ENCODE results near the gene GFER. TPM values are rescaled to one million over a fixed set of nuclear protein-coding genes. Genes with fewer than 3 reads are reported as not detected.

Gene GFER
- total RNA-seq, 1 experiment from 2014 or later: 51.7 TPM

DNA sequence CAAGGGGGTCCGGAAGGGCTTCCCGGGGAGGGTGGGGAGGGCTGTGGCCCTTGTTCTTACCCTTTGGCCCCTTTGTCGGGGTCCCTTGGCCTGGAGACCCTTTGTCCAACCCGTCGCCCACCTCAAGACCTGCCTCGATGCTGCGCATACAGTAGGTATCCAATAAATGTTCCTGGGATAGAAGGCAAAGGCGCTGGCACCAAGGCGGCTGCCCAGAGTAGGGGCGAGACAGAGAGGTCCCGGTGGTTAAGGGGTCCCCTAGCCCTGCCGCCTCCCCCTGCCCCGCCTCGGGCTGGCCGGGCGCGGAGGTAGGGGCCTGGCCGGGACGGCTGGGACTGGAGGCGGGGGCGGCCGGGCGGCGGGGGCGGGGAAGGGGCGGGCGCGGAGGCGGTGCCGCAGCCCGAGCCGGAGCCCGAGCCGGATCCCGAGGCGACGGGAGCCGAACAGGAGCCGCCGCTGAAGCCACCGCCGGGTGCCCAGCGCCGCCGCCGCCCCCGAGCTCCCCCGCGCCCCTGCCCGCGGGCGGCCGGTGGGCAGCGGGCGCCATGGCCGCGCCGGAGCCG lies 42.5 kb downstream of the GFER start, which contains the start of gene NHERF2:
Gene NHERF2 (plus strand): TSS at position 442 of the 563 bp plus-strand sequence. CDS start 104 bp downstream, at position 546.
- DNase-seq (ENCODE audit: low spot score): no peak

DNA sequence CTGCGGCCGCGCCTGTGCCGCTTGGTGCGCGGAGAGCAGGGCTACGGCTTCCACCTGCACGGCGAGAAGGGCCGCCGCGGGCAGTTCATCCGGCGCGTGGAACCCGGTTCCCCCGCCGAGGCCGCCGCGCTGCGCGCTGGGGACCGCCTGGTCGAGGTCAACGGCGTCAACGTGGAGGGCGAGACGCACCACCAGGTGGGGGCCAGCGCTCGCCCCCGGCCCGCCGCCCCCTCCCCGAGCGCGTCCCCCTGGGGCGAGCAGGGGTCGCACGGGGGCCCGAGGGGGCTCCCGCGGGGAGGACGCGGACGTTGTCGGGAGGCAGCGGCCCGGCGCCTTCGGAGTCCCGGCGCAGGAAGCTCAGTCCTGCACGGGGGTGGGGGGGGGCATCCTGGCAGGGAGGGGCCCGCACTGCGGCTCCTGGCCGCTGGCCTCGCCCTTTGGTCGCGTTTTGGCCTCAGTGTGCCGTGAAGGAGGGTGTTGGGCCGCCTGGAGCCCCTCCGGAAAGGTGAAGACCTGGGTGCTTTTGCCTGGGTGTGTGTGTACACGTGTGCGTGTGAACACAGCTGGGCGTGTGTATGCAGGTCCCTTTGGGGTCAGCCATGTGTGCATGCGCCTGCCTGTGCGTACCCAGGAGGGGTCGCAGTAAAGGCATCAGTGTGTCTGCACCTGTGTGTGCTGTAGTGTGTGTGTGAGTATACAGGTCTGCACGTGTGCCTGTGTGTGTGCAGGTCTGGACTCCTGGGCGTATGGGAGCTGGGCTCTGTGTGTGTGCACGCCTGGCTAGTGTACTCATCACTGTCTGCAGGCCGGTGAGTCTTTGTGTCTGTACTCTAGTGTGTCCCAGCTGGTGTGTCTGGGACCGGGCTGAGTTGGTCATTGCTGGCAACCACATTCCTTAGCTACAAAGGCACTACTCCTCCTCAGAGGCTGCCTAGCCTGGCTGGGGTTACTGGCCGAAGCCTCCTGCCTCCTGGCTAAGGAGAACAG lies 43.3 kb downstream of the GFER start:
- peak; percentile 56 for DNase-seq (ENCODE audit: low spot score)

DNA sequence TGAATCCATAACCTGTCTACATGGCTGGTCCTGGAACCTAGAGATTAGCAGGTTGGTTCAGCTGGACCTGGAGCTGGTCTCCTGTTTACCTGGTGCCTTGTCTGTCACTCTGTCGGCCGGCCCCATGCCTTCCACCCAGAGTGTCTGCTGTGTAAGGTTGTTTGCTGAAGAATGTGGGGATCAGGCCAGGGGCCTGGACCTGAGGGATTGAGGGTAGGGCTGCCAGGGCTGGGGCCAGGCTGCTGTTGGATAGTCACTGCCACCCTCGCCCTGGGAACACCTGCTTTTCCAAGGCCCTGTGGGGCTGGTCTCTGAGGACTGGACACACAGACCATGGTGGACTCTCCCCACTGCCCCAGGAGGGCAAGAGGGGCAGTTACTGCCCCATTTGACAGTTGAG lies 44.2 kb downstream of the GFER start:
- DNase-seq (ENCODE audit: low spot score): no peak

DNA sequence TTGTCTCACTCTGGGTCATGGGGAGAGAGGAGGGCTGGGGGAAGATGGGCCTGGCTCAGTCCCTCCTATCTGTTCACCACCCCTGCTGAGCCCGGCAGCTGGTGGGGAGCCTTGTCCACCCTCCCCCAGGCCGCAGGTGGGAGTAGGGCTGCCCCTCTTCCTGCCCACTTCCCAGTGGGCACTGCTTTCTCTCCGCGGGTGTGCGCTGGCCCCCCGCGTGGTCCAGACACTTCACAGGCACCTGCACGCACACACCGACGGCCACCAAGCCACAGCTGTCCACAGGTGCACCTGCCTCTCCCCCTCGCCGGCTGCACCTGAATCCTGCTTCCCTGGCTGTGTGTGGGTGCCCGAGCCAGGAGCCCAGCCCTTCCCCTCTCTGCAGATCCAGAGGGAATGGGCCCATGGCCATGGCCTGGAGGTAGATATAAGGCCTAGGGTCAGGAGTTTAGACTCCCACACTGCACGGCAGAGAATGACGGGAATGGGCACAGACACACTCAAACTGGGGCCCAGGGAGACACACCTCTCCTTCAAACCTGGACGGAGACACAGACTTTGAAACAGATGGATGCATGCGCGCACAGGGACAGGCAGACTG lies 44.7 kb downstream of the GFER start:
- no peak for DNase-seq (ENCODE audit: low spot score)

DNA sequence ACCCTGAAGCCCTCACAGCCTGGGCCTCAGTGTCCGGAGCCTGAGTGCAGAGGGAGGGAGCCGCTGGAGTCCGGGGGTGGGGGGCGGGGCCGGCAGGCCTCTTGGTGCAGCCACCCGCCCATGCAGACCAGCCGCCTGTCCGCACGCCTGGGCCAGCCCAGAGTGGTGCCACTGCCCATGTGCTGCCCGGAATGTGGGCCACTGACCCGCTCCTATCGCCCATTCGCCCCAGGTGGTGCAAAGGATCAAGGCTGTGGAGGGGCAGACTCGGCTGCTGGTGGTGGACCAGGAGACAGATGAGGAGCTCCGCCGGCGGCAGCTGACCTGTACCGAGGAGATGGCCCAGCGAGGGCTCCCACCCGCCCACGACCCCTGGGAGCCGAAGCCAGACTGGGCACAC lies 45.4 kb downstream of the GFER start:
- DNase-seq (ENCODE audit: low spot score): no peak

DNA sequence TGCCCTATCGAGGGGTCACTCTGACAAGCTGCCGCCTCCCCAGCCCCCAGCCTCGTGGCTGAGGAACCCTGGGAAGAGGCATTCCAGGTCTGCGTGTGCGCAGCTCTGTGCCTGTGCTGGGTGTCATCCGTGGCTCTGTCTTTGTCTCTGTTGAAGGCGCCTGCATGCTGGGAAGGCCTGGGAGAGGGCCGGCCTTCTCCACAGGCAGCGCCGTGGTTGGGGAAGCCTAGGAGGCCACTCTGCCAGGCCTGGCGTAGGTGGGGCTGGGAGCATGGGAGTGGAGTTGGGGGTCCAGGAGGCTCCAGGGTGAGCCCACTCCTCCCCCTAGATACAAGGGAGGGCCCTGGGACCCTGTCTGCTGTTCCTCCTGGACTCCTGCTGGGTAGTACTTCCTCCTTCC lies 46.0 kb downstream of the GFER start:
- no peak for DNase-seq (ENCODE audit: low spot score)

DNA sequence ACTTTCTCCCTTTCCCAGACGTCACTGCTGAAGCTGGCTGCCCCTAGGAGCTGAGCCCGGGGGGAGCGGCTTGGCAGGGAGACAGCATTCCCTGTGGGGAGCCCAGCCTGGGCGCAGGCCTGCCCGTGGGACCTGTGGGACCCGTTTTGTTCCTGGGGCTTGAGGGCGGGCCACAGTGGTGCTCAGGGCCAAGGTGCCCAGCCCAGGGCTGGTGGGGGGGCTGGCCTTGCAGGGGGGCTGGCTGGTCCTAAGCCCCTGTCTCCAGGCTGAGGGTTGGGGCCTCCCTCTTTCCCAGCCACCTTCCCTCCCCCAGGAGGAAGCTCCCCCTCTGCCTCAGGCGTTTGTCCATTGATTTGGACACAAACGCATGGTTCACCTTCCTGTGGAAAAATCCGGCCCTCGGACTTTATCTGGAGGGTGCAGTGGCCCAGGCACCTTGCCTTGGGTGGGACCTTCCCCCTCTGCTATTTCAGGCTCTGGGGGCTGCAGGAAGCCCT lies 47.1 kb downstream of the GFER start:
- no peak for DNase-seq (ENCODE audit: low spot score)

DNA sequence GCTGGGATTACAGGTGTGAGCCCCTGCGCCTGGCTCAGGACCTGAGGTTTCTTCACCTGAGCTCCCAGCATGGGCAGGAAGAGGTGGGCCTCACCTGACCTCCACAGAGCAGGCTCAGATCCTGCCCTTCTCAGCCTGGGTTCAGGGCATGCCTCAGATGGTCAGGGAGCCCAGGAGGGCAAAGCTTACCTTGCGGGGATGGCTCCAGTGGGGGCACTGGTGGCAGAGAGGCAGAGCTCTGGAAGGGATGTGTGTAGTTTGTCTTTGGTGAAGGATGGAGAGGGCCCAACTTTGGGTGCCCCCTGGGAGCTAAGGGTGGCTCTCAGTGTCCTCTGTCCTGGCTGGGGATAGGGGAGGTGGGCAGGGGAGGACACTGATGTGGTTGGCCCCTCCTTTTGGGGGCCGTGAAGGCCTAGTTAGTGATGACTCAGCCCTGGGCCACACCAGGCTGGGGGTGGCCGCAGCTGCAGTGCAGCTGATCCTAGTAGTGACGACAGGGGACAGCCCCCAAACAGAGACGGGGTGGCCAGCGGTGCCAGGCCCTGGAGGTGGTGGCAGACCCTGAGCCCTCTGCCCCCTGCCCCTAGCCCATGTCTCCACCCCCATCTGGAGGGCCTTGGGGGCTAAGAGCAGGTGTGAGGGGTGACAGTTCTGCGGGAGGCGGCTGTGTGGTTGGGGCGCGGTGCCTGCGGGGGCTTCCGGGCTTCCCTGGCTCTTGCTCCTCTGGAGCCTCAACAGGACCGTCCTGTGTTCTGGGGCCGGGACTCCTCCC lies 48.5 kb downstream of the GFER start:
- DNase-seq (ENCODE audit: low spot score): no peak

DNA sequence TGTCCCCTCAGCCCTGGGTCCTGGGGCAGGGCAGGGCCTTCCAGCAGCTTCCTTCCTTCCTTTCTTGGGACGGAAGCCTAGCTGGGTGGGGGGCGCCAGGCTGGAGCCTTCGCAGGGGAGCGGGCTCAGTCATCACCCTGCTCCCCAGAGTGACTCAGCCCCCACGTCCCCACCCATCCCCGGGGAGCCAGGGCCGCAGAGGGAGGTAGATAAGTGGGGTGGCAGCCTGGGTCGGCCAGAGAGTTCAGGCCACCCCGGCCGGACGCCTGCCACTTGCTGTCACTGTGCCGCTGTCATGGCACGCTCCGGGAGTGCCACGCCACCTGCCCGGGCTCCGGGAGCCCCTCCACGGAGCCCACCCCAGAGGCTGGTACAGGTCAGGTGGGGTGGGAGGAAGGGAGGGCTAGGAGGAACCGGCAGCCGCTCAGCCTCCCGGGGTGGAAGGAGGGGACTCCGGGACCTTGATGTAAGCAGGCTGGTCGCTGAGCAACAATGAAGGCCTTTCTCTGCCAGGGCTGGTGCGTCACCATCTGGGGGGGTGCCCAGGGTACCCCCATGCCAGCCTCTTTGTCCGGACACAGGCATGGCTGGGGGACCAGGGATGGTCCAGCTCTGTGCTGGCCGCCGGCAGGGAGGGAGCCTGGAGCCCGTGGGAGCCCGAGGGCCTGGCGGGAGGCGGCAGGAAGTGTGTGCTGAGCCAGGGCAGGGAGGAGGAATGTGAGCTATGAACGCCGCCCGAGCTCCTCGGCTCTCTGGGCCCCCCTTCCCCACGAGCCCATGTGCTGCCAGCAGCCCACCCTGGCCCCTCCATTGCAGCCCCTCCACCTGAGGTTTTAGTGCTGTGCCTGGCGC lies 49.3 kb downstream of the GFER start:
- peak; percentile 69 for DNase-seq (ENCODE audit: low spot score)

DNA sequence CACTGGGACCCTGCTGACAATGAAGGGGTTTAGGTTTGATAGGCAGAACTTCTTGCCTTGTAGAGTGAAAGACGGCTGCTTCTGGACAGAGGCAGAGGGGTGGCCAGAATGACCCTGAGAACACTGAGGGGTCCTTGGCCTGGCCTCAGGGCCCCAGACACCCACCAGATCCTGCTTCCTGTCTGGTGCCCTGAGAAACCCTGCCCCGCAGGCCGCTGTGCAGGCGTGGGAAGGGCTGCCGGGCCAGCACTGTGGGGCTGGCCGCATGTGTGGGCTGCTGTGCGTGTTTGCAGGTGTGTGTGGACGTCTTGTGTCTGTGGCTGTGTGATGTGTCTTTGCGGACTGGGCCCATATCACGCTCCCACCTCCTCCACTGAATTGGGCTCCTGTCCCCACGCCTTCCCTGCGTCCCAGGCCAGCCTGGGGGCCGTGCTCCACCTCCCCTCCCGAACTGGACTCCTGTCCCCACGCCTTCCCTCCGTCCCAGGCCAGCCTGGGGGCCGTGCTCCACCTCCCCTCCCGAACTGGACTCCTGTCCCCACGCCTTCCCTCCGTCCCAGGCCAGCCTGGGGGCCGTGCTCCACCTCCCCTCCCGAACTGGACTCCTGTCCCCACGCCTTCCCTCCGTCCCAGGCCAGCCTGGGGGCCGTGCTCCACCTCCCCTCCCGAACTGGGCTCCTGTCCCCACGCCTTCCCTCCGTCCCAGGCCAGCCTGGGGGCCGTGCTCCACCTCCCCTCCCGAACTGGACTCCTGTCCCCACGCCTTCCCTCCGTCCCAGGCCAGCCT lies 50.1 kb downstream of the GFER start:
- peak; percentile 48 for DNase-seq (ENCODE audit: low spot score)

DNA sequence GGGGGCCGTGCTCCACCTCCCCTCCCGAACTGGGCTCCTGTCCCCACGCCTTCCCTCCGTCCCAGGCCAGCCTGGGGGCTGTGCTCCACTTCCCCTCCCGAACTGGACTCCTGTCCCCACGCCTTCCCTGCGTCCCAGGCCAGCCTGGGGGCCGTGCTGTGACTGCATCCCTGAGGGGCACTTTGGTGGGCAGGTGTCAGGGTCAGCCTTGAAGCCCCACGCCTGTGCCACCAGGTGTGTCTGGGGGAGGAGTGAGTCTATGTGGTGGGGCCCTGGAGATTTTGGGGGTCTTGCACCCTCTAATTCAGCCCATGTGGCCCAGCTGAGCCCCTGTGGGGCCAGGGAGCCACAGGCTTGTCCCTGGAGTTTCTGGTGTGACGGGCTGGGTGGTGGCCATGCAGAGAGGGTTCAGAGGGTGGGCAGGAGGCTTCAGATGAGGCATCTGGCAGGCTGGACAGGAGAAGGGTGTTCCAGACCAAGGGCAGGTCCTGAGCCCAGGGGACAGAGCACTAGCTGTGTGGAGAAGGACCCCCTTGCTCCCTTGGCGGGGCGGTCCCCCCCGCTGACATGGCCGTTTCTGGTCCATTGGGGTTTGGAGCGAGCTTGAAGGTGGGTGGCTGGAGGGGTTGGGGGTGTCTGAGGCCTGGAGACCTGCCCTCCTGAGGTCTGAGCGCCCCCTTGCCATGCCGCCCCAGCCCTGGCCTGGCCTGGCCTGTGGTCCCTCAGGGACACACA lies 50.9 kb downstream of the GFER start:
- DNase-seq (ENCODE audit: low spot score): peak; percentile 32

DNA sequence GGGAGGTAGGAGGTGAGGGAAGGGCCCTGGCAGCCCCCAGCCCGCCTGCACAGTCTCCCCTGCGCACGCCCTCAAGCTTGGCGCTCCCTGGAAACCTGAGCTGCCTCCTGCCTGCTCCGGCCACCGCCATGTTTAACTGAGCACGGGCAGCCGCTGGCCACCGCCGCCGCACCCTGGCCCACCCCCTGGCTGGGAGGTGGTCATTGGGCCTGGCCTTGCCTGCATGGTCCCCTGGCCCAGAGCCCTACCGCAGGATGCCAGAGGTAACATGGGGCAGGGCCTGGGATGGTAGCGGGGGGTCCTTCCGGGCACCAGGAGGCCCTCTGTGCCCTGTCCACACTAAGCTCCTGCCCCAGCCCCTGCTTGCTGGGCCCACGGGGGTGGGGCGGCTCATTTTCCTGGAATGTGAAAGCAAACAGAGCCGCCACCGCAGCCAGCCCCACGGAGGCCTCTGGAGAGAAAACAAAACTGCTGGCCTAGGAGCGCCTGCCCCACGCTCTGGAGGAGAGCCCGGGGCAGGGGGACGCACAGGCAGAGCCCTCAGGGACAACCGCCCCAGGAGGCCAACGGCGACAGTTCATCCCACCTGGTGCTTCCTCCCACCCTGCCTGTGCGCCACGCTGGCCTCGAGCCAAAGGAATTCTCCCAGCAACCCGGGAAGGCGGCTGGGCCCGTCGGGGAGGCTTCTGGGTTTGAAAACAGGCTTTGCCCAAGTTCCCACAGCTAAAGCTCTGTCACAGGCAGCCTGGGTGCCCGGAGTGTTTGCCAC lies 51.6 kb downstream of the GFER start:
- peak; percentile 82 for DNase-seq (ENCODE audit: low spot score)

DNA sequence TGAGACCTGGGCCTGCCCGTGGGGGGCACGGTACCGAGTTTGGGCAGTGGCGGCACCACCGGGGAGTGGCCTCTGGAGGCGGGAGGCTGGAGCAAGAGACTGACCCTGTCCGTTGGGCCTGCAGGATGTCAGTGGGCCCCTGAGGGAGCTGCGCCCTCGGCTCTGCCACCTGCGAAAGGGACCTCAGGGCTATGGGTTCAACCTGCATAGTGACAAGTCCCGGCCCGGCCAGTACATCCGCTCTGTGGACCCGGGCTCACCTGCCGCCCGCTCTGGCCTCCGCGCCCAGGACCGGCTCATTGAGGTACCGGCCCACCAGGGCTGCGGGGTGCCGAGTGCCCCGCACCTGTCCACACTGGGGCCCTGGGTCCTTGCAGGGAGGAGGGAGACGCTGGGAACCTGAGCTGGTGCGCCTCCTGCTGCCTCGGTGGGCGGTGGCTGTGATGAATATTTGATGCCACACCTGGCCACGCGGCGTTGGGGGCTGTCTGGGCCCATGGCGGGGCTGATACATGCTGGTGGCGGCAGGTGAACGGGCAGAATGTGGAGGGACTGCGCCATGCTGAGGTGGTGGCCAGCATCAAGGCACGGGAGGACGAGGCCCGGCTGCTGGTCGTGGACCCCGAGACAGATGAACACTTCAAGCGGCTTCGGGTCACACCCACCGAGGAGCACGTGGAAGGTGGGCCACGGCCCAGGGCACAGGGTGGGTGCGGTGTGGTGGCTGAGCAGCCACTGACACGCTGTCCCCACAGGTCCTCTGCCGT lies 52.4 kb downstream of the GFER start:
- no peak for DNase-seq (ENCODE audit: low spot score)

DNA sequence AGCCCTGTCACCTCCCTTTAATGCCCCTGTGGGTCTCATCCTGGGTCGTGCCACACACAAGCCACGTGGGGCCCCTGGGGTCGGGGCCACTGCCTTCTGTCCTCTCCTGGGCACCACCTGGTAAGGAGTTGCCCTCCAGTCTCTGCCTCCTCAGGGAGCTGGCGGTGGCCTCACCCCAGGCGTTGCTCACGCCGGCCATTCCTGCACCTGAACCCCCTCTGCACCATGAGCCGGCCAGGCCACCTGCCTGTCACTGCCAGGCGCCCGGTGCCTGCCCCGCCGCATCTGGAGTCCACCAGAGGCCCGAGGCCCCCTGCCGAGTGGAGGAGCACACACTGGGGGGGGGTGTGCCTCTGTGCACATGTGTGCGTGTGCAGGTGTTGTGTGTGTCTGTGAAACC lies 53.1 kb downstream of the GFER start:
- no peak for DNase-seq (ENCODE audit: low spot score)

All from HT-29 (cell line).